Ureter (tissue), 1 donor: ENCODE results near the gene APLP1. TPM values are rescaled to one million over a fixed set of nuclear protein-coding genes. Genes with fewer than 3 reads are reported as not detected.
A peak's percentile ranks its signal among the peaks of the same experiment; 100 is the strongest.
"Not testable (repeated sequence)": the region's sequence is repeated elsewhere in the genome, so short reads cannot be mapped to it uniquely, and the experiment has no call there.

Experiments
- DNase-seq: peaks from one replicate; pipeline ENCODE4 v3.0.0-alpha.2; 2020; ENCODE audit warnings: low spot score
- total RNA-seq: library from RNA; stranded (reverse); gene quantifications from one replicate; pipeline ENCODE4 v1.2.4, GENCODE V29; 2023
- donor health status: DM: yes; HTN: yes; CAD: no.

Gene APLP1
- total RNA-seq, 1 donor from 2014 or later = 6.2 TPM

GRCh38 chr19:35852029-35852780 lies 16.2 kb upstream of the APLP1 start, which contains the start of gene NPHS1:
NPHS1 (minus strand) TSS chr19:35852504; CDS start chr19:35851837, 667 bp downstream.
- DNase-seq = no peak

GRCh38 chr19:35853038-35853756 lies 15.2 kb upstream of the APLP1 start:
- no peak for DNase-seq

- DNase-seq = no peak
These were observed 11.7 kb upstream of the APLP1 start, which contains the start of gene KIRREL2 for GRCh38 chr19:35856546-35857149. KIRREL2 (plus strand) TSS chr19:35856911; CDS start chr19:35857120, 209 bp downstream.

- no peak for DNase-seq
These were observed 10.1 kb upstream of the APLP1 start for GRCh38 chr19:35858311-35858710.

GRCh38 chr19:35859414-35859813 lies 9.0 kb upstream of the APLP1 start:
- no peak for DNase-seq

GRCh38 chr19:35860436-35860817 lies 7.9 kb upstream of the APLP1 start:
- no peak for DNase-seq

GRCh38 chr19:35860818-35861639 lies 7.3 kb upstream of the APLP1 start:
- DNase-seq = no peak

- DNase-seq = no peak
These were observed 6.7 kb upstream of the APLP1 start for GRCh38 chr19:35861640-35862160.

GRCh38 chr19:35862528-35862927 lies 5.8 kb upstream of the APLP1 start:
- DNase-seq = no peak

GRCh38 chr19:35863018-35863417 lies 5.4 kb upstream of the APLP1 start:
- DNase-seq = no peak

- no peak for DNase-seq
These were observed 501 bp downstream of the APLP1 start for GRCh38 chr19:35868823-35869326.

GRCh38 chr19:35869327-35870123 lies 1.2 kb downstream of the APLP1 start:
- peak; percentile 62 for DNase-seq

GRCh38 chr19:35870124-35870736 lies 1.9 kb downstream of the APLP1 start:
- not testable (repeated sequence) for DNase-seq

GRCh38 chr19:35870798-35871197 lies 2.4 kb downstream of the APLP1 start:
- no peak for DNase-seq

- no peak for DNase-seq
These were observed 3.2 kb downstream of the APLP1 start for GRCh38 chr19:35871611-35872010.

GRCh38 chr19:35872180-35872579 lies 3.8 kb downstream of the APLP1 start:
- DNase-seq = no peak

GRCh38 chr19:35874392-35874930 lies 6.1 kb downstream of the APLP1 start:
- DNase-seq = no peak

- no peak for DNase-seq
These were observed 10.7 kb downstream of the APLP1 start for GRCh38 chr19:35879068-35879467.

GRCh38 chr19:35879770-35880317 lies 11.5 kb downstream of the APLP1 start:
- peak; percentile 84 for DNase-seq
